SK-N-SH treated with all-trans-retinoic acid at 6 μM for 48 hours (cell line): Measurements from ENCODE around the gene NCKAP5.

ENCODE experiments used
- ATAC-seq: fragments of 200-7000 bp; cut with Tn5 transposase; 3 replicates; pipeline ENCODE4 v1.9.1; 2020; ENCODE audit warnings: mild to moderate bottlenecking, moderate library complexity
- CREB5 ChIP-seq: fragments of 250-450 bp; sonication (Bioruptor Pico); IDR thresholded peaks from 2 replicates; pipeline ENCODE4 v1.5.1; 2020; ENCODE audit warnings: low read depth, mild to moderate bottlenecking, moderate library complexity
- CSDC2 ChIP-seq: fragments of 250-450 bp; sonication (Bioruptor Pico); IDR thresholded peaks from 2 replicates; pipeline ENCODE4 v1.5.0; 2020; ENCODE audit warnings: mild to moderate bottlenecking, moderate library complexity
- ESRRG ChIP-seq: fragments of 250-450 bp; sonication (Bioruptor Pico); IDR thresholded peaks from 2 replicates; pipeline ENCODE4 v1.6.1; 2021; ENCODE audit warnings: mild to moderate bottlenecking
- ISL1 ChIP-seq: fragments of 250-450 bp; sonication (Bioruptor Pico); IDR thresholded peaks from 2 replicates; pipeline ENCODE4 v2.1.2; 2022; ENCODE audit warnings: mild to moderate bottlenecking, moderate library complexity
- OSR1 ChIP-seq: fragments of 250-450 bp; sonication (Bioruptor Pico); IDR thresholded peaks from 2 replicates; pipeline ENCODE4 v1.8.0; 2022; ENCODE audit warnings: moderate library complexity, mild to moderate bottlenecking, inconsistent platforms
- PATZ1 ChIP-seq: fragments of 250-450 bp; sonication (Bioruptor Pico); IDR thresholded peaks from 2 replicates; pipeline ENCODE4 v1.8.0; 2020; ENCODE audit warnings: mild to moderate bottlenecking, moderate library complexity, borderline replicate concordance
- RARB ChIP-seq: fragments of 250-450 bp; sonication (Bioruptor Pico); IDR thresholded peaks from 2 replicates; pipeline ENCODE4 v1.8.0; 2021; ENCODE audit warnings: mild to moderate bottlenecking, moderate library complexity
- SNAI2 ChIP-seq: fragments of 250-450 bp; sonication (Bioruptor Pico); IDR thresholded peaks from 2 replicates; pipeline ENCODE4 v1.5.0; 2020; ENCODE audit warnings: mild to moderate bottlenecking, moderate library complexity
- TCF4 ChIP-seq: fragments of 250-450 bp; sonication (Bioruptor Pico); IDR thresholded peaks from 2 replicates; pipeline ENCODE4 v1.8.0; 2021; ENCODE audit warnings: mild to moderate bottlenecking, moderate library complexity, borderline replicate concordance
- TOX ChIP-seq: fragments of 250-450 bp; sonication (Bioruptor Pico); IDR thresholded peaks from 2 replicates; pipeline ENCODE4 v1.8.0; 2021; ENCODE audit warnings: mild to moderate bottlenecking, moderate library complexity, borderline replicate concordance
- TSHZ2 ChIP-seq: fragments of 250-450 bp; sonication (Bioruptor Pico); IDR thresholded peaks from 2 replicates; pipeline ENCODE4 v1.5.0; 2020; ENCODE audit warnings: mild to moderate bottlenecking, moderate library complexity
- ZC3H10 ChIP-seq: fragments of 250-450 bp; sonication (Bioruptor Pico); IDR thresholded peaks from 2 replicates; pipeline ENCODE4 v1.5.1; 2021; ENCODE audit warnings: mild to moderate bottlenecking, moderate library complexity
- ZFP3 ChIP-seq: fragments of 250-450 bp; sonication (Bioruptor Pico); IDR thresholded peaks from 2 replicates; pipeline ENCODE4 v1.5.0; 2020; ENCODE audit warnings: mild to moderate bottlenecking, moderate library complexity
- ZFP30 ChIP-seq: fragments of 450-650 bp; formaldehyde crosslinking; IDR thresholded peaks from 2 replicates; pipeline ENCODE4 v1.5.0; 2022; ENCODE audit warnings: mild to moderate bottlenecking, moderate library complexity
- ZNF565 ChIP-seq: fragments of 450-650 bp; formaldehyde crosslinking; conservative IDR thresholded peaks from 2 replicates; pipeline ENCODE4 v1.5.0; 2020; ENCODE audit warnings: low read depth, mild to moderate bottlenecking, moderate library complexity
- ZNF70 ChIP-seq: fragments of 450-650 bp; formaldehyde crosslinking; IDR thresholded peaks from 2 replicates; pipeline ENCODE4 v1.5.0; 2020; ENCODE audit warnings: mild to moderate bottlenecking, moderate library complexity
- ZNF8 ChIP-seq: fragments of 450-650 bp; formaldehyde crosslinking; IDR thresholded peaks from 2 replicates; pipeline ENCODE4 v1.5.0; 2020; ENCODE audit warnings: mild to moderate bottlenecking, moderate library complexity
- TF ChIP-seq, protein P1 (sequence below): fragments of 250-450 bp; sonication (Bioruptor Pico); IDR thresholded peaks from 2 replicates; pipeline ENCODE4 v1.5.1; 2021; ENCODE audit warnings: mild to moderate bottlenecking, moderate library complexity
- TF ChIP-seq, protein P2 (sequence below): fragments of 250-450 bp; sonication (Bioruptor Pico); IDR thresholded peaks from 2 replicates; pipeline ENCODE4 v1.8.0; 2021; ENCODE audit warnings: low read depth, mild to moderate bottlenecking, moderate library complexity, borderline replicate concordance

The NCKAP5 gene

GRCh38 chr2:133439565-133439920, 128.7 kb downstream of the NCKAP5 start (continued):
- TF ChIP-seq ZFP30 (CRISPR knock-in tag) (no peak), PATZ1 (no peak)
- TF ChIP-seq, all 23 proteins: peak for 0

- no peak for ATAC-seq
- TF ChIP-seq ZC3H10 (CRISPR knock-in tag): no peak
- TF ChIP-seq ISL1 (CRISPR knock-in tag): peak; percentile 63
Observed at GRCh38 chr2:133438848-133439564, 129.3 kb downstream of the NCKAP5 start.

DNA sequence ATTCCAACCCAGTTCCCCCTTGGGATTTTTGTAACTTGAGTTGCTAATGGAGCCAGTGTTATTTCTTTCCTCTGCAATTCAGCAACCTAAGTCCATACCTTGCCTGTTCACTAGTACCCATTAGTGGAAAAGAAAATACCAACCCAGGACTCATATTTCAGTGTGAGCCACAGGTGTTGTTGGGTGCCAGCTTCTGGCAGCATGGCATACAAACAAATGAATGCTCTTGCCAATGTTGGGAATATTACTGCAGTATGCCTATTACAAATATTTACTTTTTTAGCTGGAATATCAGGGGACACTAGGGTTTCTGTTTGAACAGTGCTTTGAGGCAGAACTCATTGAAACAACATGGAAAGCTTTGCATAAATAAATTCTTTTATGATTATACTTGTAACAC, 130.2 kb downstream of the NCKAP5 start:
- ATAC-seq: no peak
- no peak for TF ChIP-seq ESRRG (CRISPR knock-in tag)

DNA sequence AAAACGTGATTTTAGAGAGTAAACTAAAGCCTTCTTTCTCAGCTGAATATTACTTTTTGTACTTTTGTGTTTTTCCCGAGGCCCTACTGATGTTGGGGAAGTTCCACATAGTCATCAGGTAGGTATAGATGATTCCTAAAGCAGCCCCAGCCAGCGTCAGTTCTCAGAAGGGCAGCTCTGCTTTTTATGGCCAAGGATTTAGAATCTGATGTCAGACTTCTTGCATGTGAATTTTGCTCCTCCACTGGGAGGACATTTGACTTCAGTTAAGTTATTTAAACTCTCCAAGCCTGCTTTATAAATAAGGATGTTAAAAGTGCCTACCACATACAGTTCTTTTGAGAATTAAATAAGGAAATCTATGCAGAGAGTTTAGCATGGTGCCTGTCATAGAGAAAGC, 130.8 kb downstream of the NCKAP5 start:
- no peak for ATAC-seq
- no peak for TF ChIP-seq TSHZ2 (CRISPR knock-in tag)
- TF ChIP-seq ZNF565: no peak
- TF ChIP-seq OSR1 (CRISPR knock-in tag): no peak
- TF ChIP-seq ZNF70 (CRISPR knock-in tag): no peak
- TF ChIP-seq SNAI2: no peak
- no peak for TF ChIP-seq CSDC2 (CRISPR knock-in tag)
- TF ChIP-seq PATZ1: no peak
- TF ChIP-seq, protein P1, sequence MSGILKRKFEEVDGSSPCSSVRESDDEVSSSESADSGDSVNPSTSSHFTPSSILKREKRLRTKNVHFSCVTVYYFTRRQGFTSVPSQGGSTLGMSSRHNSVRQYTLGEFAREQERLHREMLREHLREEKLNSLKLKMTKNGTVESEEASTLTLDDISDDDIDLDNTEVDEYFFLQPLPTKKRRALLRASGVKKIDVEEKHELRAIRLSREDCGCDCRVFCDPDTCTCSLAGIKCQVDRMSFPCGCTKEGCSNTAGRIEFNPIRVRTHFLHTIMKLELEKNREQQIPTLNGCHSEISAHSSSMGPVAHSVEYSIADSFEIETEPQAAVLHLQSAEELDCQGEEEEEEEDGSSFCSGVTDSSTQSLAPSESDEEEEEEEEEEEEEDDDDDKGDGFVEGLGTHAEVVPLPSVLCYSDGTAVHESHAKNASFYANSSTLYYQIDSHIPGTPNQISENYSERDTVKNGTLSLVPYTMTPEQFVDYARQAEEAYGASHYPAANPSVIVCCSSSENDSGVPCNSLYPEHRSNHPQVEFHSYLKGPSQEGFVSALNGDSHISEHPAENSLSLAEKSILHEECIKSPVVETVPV (CRISPR knock-in tag): no peak
- no peak for TF ChIP-seq ZFP3 (CRISPR knock-in tag)
- no peak for TF ChIP-seq ISL1 (CRISPR knock-in tag)
- no peak for TF ChIP-seq RARB (CRISPR knock-in tag)
- no peak for TF ChIP-seq ZFP30 (CRISPR knock-in tag)
- TF ChIP-seq, all 23 proteins: peak for 0

GRCh38 chr2:133434959-133435668, 133.1 kb downstream of the NCKAP5 start:
- peak; percentile 64 for ATAC-seq
- TF ChIP-seq CSDC2 (CRISPR knock-in tag) (no peak), RARB (CRISPR knock-in tag) (no peak), ZFP3 (CRISPR knock-in tag) (no peak), PATZ1 (no peak), ZNF70 (CRISPR knock-in tag) (peak; percentile 45; the same call in 1 of the 2 replicates), ZC3H10 (CRISPR knock-in tag) (no peak), OSR1 (CRISPR knock-in tag) (no peak), CREB5 (CRISPR knock-in tag) (0 out of 2 replicates have a peak, but pooled peaks have one; percentile 21), TOX (CRISPR knock-in tag) (no peak), TCF4 (CRISPR knock-in tag) (no peak), ZNF565 (no peak), ZFP30 (CRISPR knock-in tag) (no peak), ZNF8 (CRISPR knock-in tag) (no peak)
- TF ChIP-seq, protein P2, sequence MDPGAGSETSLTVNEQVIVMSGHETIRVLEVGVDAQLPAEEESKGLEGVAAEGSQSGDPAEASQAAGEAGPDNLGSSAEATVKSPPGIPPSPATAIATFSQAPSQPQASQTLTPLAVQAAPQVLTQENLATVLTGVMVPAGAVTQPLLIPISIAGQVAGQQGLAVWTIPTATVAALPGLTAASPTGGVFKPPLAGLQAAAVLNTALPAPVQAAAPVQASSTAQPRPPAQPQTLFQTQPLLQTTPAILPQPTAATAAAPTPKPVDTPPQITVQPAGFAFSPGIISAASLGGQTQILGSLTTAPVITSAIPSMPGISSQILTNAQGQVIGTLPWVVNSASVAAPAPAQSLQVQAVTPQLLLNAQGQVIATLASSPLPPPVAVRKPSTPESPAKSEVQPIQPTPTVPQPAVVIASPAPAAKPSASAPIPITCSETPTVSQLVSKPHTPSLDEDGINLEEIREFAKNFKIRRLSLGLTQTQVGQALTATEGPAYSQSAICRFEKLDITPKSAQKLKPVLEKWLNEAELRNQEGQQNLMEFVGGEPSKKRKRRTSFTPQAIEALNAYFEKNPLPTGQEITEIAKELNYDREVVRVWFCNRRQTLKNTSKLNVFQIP: no peak
